ENCODE measurements around the gene CCDC186.
"Not testable (repeated sequence)": the region's sequence is repeated elsewhere in the genome, so short reads cannot be mapped to it uniquely, and the experiment has no call there.

Gene CCDC186

DNA sequence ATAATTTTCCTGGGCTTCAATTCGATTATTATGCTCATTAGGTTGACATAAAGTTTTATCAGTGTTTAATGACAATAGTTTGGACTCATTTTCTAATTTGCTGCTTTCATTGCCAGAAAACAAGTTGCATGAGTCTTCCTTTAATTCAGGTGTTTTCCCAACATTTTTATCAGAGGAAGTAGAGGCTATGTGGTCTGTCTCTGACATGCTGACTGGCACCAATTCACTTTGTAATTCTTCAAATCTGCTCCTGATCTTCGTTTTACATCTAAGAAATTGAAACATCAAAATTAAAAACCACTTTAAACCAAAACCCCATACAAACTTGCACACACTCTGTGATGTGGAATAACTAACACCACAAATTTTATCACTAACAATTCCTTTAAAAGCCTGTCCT, 10.9 kb downstream of the CCDC186 start:
- peaks cover 2% of the 10 kb centered on the region for H3K9me3 ChIP-seq (ENCODE audit: control insufficient read depth, low read length)
- H3K4me3 ChIP-seq (ENCODE audit: insufficient read depth, low read depth, low read length), result no peak overlapping the region
- H3K27me3 ChIP-seq (ENCODE audit: control insufficient read depth, insufficient read depth, low read length, poor library complexity, severe bottlenecking), result no peaks in the 10 kb centered on the region
- WGBS, 2 experiments, result 90% methylated on average over 2 of the region's 2 CpGs
- H3K27ac ChIP-seq (ENCODE audit: insufficient read depth, low read depth, low read length, poor library complexity, severe bottlenecking), result no peak overlapping the region
- no peaks in the 10 kb centered on the region for H3K36me3 ChIP-seq (ENCODE audit: control insufficient read depth, insufficient read depth, low read length)
- H3K4me1 ChIP-seq (ENCODE audit: control insufficient read depth, insufficient read depth, low read length), result no peaks in the 10 kb centered on the region

DNA sequence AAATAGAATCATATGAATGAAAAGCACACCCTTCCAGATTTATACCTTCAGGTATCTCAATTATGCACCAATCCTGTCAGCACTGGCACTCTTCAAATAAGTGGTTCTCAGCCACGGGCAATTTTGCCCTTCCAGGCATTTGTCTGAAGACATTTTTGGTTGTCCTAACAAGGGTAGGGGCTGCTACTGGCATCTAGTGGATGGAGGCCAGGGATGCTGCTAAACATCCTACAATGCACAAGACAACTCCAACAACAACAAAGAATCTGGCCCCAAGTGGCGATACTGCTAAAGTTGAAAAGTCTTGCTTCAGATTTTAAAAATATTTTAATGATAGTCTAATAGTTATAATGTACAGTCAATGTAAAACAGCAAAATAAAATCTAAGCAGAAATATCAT, 16.1 kb downstream of the CCDC186 start:
- H3K27ac ChIP-seq (ENCODE audit: insufficient read depth, low read depth, low read length, poor library complexity, severe bottlenecking), result no peak overlapping the region
- no peaks in the 10 kb centered on the region for H3K9me3 ChIP-seq (ENCODE audit: control insufficient read depth, low read length)
- H3K27me3 ChIP-seq (ENCODE audit: control insufficient read depth, insufficient read depth, low read length, poor library complexity, severe bottlenecking), result no peaks in the 10 kb centered on the region
- 92 to 100% methylated on average over 1 to 2 of the region's 2 CpGs for WGBS, 2 experiments
- H3K36me3 ChIP-seq (ENCODE audit: control insufficient read depth, insufficient read depth, low read length), result no peaks in the 10 kb centered on the region
- H3K4me1 ChIP-seq (ENCODE audit: control insufficient read depth, insufficient read depth, low read length), result no peaks in the 10 kb centered on the region
- H3K4me3 ChIP-seq (ENCODE audit: insufficient read depth, low read depth, low read length), result no peak overlapping the region

- Histone ChIP-seq H3K9me3 (ENCODE audit: control insufficient read depth, low read length) (no peaks in the 10 kb centered on the region), H3K36me3 (ENCODE audit: control insufficient read depth, insufficient read depth, low read length) (peaks cover 6% of the 10 kb centered on the region), H3K4me3 (ENCODE audit: insufficient read depth, low read depth, low read length) (no peak overlapping the region), H3K27me3 (ENCODE audit: control insufficient read depth, insufficient read depth, low read length, poor library complexity, severe bottlenecking) (no peaks in the 10 kb centered on the region), H3K4me1 (ENCODE audit: control insufficient read depth, insufficient read depth, low read length) (no peaks in the 10 kb centered on the region), H3K27ac (ENCODE audit: insufficient read depth, low read depth, low read length, poor library complexity, severe bottlenecking) (no peak overlapping the region)
- 86 to 94% methylated on average over 1 of the region's 1 CpG for WGBS, 2 experiments
Observed at GRCh38 chr10:114151892-114152291, 22.1 kb downstream of the CCDC186 start.

DNA sequence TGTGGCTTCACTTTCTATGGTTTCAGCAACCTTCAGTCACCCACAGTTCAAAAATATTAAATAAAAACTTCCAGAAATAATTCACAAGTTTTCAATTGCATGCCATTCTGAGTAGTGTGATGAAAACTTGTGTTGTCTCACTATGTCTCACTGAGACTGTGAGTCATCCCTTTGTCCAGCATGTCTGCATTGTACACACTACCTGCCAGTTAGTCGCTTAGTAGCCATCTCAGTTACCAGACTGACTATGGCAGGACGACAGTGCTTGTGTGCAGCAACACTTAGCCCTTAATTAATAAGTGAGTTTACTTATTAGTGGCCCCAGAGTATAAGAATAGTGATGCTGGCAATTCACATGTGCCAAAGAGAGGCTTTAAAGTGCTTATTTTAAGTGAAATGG, 22.5 kb downstream of the CCDC186 start:
- no peak overlapping the region for H3K4me3 ChIP-seq (ENCODE audit: insufficient read depth, low read depth, low read length)
- peaks cover 6% of the 10 kb centered on the region for H3K36me3 ChIP-seq (ENCODE audit: control insufficient read depth, insufficient read depth, low read length)
- WGBS, 2 experiments, result 89 to 98% methylated on average over 2 of the region's 2 CpGs
- no peak overlapping the region for H3K27ac ChIP-seq (ENCODE audit: insufficient read depth, low read depth, low read length, poor library complexity, severe bottlenecking)
- no peaks in the 10 kb centered on the region for H3K27me3 ChIP-seq (ENCODE audit: control insufficient read depth, insufficient read depth, low read length, poor library complexity, severe bottlenecking)
- no peaks in the 10 kb centered on the region for H3K4me1 ChIP-seq (ENCODE audit: control insufficient read depth, insufficient read depth, low read length)
- H3K9me3 ChIP-seq (ENCODE audit: control insufficient read depth, low read length), result no peaks in the 10 kb centered on the region

DNA sequence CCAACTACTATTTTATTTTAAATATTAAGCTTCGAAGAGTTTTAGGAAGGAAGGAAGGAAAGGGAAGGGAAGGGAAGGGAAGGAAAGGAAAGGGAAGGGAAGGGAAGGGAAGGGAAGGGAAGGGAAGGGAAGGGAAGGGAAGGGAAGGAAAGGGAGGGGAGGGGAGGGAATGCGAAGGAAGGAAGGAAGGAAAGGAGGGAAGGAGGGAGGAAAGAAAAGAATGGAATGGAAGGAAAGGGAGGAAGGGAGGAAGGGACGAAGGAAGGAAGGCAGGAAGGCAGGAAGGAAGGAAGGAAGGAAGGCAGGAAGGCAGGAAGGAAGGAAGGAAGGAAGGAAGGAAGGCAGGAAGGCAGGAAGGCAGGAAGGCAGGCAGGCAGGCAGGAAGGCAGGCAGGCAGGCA, 24.5 kb downstream of the CCDC186 start:
- not testable (repeated sequence) for H3K9me3 ChIP-seq (ENCODE audit: control insufficient read depth, low read length); H3K27me3 ChIP-seq (ENCODE audit: control insufficient read depth, insufficient read depth, low read length, poor library complexity, severe bottlenecking); H3K4me3 ChIP-seq (ENCODE audit: insufficient read depth, low read depth, low read length); H3K27ac ChIP-seq (ENCODE audit: insufficient read depth, low read depth, low read length, poor library complexity, severe bottlenecking); H3K36me3 ChIP-seq (ENCODE audit: control insufficient read depth, insufficient read depth, low read length); H3K4me1 ChIP-seq (ENCODE audit: control insufficient read depth, insufficient read depth, low read length)
- 91 to 98% methylated on average over 2 of the region's 3 CpGs for WGBS, 2 experiments

DNA sequence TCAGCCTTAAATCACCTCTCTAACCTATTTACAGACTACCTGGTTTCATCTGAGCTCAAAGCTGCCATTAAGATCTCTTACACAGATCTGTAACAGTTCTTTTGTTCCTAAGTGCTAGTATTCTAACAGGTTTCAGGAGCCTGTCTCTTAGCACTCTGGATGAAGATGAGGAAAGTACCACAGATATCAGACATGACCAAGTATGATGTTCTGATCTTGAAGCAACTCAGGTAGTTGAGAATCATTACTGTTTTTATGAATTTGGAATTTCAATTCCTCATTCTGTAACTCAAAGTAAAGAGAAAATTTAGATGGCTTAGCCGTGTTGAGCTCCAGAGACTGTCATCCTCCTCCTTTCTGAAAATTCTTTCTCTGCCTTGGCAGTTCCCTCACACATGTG, 30.8 kb downstream of the CCDC186 start:
- H3K4me1 ChIP-seq (ENCODE audit: control insufficient read depth, insufficient read depth, low read length), result no peaks in the 10 kb centered on the region
- no peak overlapping the region for H3K27ac ChIP-seq (ENCODE audit: insufficient read depth, low read depth, low read length, poor library complexity, severe bottlenecking)
- no peaks in the 10 kb centered on the region for H3K9me3 ChIP-seq (ENCODE audit: control insufficient read depth, low read length)
- H3K36me3 ChIP-seq (ENCODE audit: control insufficient read depth, insufficient read depth, low read length), result peaks cover 5% of the 10 kb centered on the region
- H3K27me3 ChIP-seq (ENCODE audit: control insufficient read depth, insufficient read depth, low read length, poor library complexity, severe bottlenecking), result no peaks in the 10 kb centered on the region
- 93 to 94% methylated on average over 1 of the region's 1 CpG for WGBS, 2 experiments
- no peak overlapping the region for H3K4me3 ChIP-seq (ENCODE audit: insufficient read depth, low read depth, low read length)

GRCh38 chr10:114142018-114142417, 32.0 kb downstream of the CCDC186 start:
- H3K36me3 ChIP-seq (ENCODE audit: control insufficient read depth, insufficient read depth, low read length), result no peaks in the 10 kb centered on the region
- H3K27ac ChIP-seq (ENCODE audit: insufficient read depth, low read depth, low read length, poor library complexity, severe bottlenecking), result no peak overlapping the region
- H3K27me3 ChIP-seq (ENCODE audit: control insufficient read depth, insufficient read depth, low read length, poor library complexity, severe bottlenecking), result no peaks in the 10 kb centered on the region
- H3K9me3 ChIP-seq (ENCODE audit: control insufficient read depth, low read length), result no peaks in the 10 kb centered on the region
- H3K4me1 ChIP-seq (ENCODE audit: control insufficient read depth, insufficient read depth, low read length), result no peaks in the 10 kb centered on the region
- H3K4me3 ChIP-seq (ENCODE audit: insufficient read depth, low read depth, low read length), result no peak overlapping the region
- WGBS, 2 experiments, result 94 to 98% methylated on average over 3 of the region's 3 CpGs

DNA sequence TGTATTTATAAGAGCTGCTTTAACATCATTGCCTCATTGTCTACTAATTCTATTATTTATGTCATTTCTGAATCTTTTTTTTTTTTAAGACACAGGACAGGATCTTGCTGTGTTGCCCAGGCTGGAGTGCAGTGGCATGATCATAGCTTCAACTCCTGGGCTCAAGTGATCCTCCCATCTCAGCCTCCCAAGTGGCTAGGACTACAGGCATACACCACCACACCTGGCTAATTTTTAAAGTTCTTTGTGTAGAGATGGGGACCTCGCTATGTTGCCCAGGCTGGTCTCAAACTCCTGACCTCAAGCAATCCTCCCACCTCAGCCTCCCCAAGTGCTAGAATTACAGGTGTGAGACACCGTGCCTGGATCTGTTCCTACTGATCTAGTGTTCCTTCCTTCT, 33.2 kb downstream of the CCDC186 start:
- not testable (repeated sequence) for H3K4me3 ChIP-seq (ENCODE audit: insufficient read depth, low read depth, low read length); H3K36me3 ChIP-seq (ENCODE audit: control insufficient read depth, insufficient read depth, low read length); H3K27ac ChIP-seq (ENCODE audit: insufficient read depth, low read depth, low read length, poor library complexity, severe bottlenecking); H3K4me1 ChIP-seq (ENCODE audit: control insufficient read depth, insufficient read depth, low read length); H3K9me3 ChIP-seq (ENCODE audit: control insufficient read depth, low read length); H3K27me3 ChIP-seq (ENCODE audit: control insufficient read depth, insufficient read depth, low read length, poor library complexity, severe bottlenecking)
- 93 to 97% methylated on average over 2 of the region's 2 CpGs for WGBS, 2 experiments

DNA sequence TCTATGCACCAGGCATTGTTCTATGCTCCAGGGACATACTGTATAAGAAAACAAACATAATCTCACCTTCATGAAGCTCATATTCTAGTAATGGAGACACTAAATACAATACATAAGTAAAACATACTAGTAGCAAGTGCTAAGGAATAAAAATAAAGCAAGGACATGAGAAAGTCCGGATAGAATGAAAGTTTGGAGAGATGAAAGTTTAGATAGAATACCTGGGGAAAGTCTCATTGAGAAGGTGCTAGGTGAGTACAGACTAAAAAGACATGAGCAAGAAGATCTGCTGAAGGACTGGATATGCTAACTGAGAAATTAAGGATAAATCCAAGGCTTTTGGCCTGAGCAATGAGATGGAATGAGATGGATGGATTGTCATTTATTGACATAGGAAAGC, 34.0 kb downstream of the CCDC186 start:
- H3K27me3 ChIP-seq (ENCODE audit: control insufficient read depth, insufficient read depth, low read length, poor library complexity, severe bottlenecking), result no peaks in the 10 kb centered on the region
- WGBS, 2 experiments, result 94 to 98% methylated on average over 1 of the region's 1 CpG
- no peaks in the 10 kb centered on the region for H3K9me3 ChIP-seq (ENCODE audit: control insufficient read depth, low read length)
- H3K36me3 ChIP-seq (ENCODE audit: control insufficient read depth, insufficient read depth, low read length), result no peaks in the 10 kb centered on the region
- H3K4me1 ChIP-seq (ENCODE audit: control insufficient read depth, insufficient read depth, low read length), result no peaks in the 10 kb centered on the region
- H3K4me3 ChIP-seq (ENCODE audit: insufficient read depth, low read depth, low read length), result no peak overlapping the region
- no peak overlapping the region for H3K27ac ChIP-seq (ENCODE audit: insufficient read depth, low read depth, low read length, poor library complexity, severe bottlenecking)

- H3K9me3 ChIP-seq (ENCODE audit: control insufficient read depth, low read length), result no peaks in the 10 kb centered on the region
- 89 to 93% methylated on average over 3 of the region's 3 CpGs for WGBS, 2 experiments
- no peaks in the 10 kb centered on the region for H3K27me3 ChIP-seq (ENCODE audit: control insufficient read depth, insufficient read depth, low read length, poor library complexity, severe bottlenecking)
- H3K4me3 ChIP-seq (ENCODE audit: insufficient read depth, low read depth, low read length), result no peak overlapping the region
- no peak overlapping the region for H3K27ac ChIP-seq (ENCODE audit: insufficient read depth, low read depth, low read length, poor library complexity, severe bottlenecking)
- H3K4me1 ChIP-seq (ENCODE audit: control insufficient read depth, insufficient read depth, low read length), result no peaks in the 10 kb centered on the region
- H3K36me3 ChIP-seq (ENCODE audit: control insufficient read depth, insufficient read depth, low read length), result no peaks in the 10 kb centered on the region
Observed at GRCh38 chr10:114138581-114138980, 35.4 kb downstream of the CCDC186 start.

- WGBS, 2 experiments, result 85 to 93% methylated on average over 2 of the region's 2 CpGs
Observed at GRCh38 chr10:114135476-114135875, 38.5 kb downstream of the CCDC186 start.

More at GRCh38 chr10:114135476-114135875, 38.5 kb downstream of the CCDC186 start:
- H3K4me1 ChIP-seq (ENCODE audit: control insufficient read depth, insufficient read depth, low read length), result no peaks in the 10 kb centered on the region
- H3K36me3 ChIP-seq (ENCODE audit: control insufficient read depth, insufficient read depth, low read length), result no peaks in the 10 kb centered on the region
- no peak overlapping the region for H3K4me3 ChIP-seq (ENCODE audit: insufficient read depth, low read depth, low read length)
- no peak overlapping the region for H3K27ac ChIP-seq (ENCODE audit: insufficient read depth, low read depth, low read length, poor library complexity, severe bottlenecking)
- H3K9me3 ChIP-seq (ENCODE audit: control insufficient read depth, low read length), result no peaks in the 10 kb centered on the region
- no peaks in the 10 kb centered on the region for H3K27me3 ChIP-seq (ENCODE audit: control insufficient read depth, insufficient read depth, low read length, poor library complexity, severe bottlenecking)
